HepG2 (cell line): ENCODE data around the gene UBAP1. TPM values are rescaled to one million over a fixed set of nuclear protein-coding genes. Genes with fewer than 3 reads are reported as not detected.

Source experiments
- CREM ChIP-seq, 2 experiments: sonication (generic) in 1 of 2; formaldehyde crosslinking in 1 of 2; IDR thresholded peaks; 2 replicates each; pipeline versions ENCODE4 v1.4.0 to v1.6.1; 2016 to 2020; ENCODE audit warnings: antibody characterized with exemption in 1 of 2, mild to moderate bottlenecking in 1 of 2, missing genetic modification reagents in 1 of 2
- DPF2 ChIP-seq: sonication (generic); formaldehyde crosslinking; IDR thresholded peaks from 2 replicates; pipeline ENCODE4 v1.4.0; 2020; ENCODE audit warnings: mild to moderate bottlenecking, low read depth, missing genetic modification reagents, borderline replicate concordance
- ETV5 ChIP-seq: IDR thresholded peaks from 2 replicates; pipeline ENCODE4 v1.6.1; 2018; ENCODE audit warnings: missing biosample characterization, missing genetic modification reagents, inconsistent platforms, borderline replicate concordance
- FOXA3 ChIP-seq: IDR thresholded peaks from 2 replicates; pipeline ENCODE4 v1.6.1; 2016; ENCODE audit warnings: missing genetic modification reagents, missing compliant biosample characterization
- FOXM1 ChIP-seq: sonication (generic); formaldehyde crosslinking; IDR thresholded peaks from 2 replicates; pipeline ENCODE4 v1.5.0; 2020; ENCODE audit warnings: missing genetic modification reagents
- GPN1 ChIP-seq: sonication (generic); formaldehyde crosslinking; IDR thresholded peaks from 2 replicates; pipeline ENCODE4 v1.5.1; 2020; ENCODE audit warnings: missing genetic modification reagents, borderline replicate concordance
- HNF4A ChIP-seq: sonication (generic); formaldehyde crosslinking; IDR thresholded peaks from 2 replicates; pipeline ENCODE4 v1.4.0; 2020; ENCODE audit warnings: missing genetic modification reagents
- KDM5A ChIP-seq: fragments of 200-600 bp; sonication (generic); IDR thresholded peaks from 2 replicates; pipeline ENCODE4 v1.7.0; 2018; ENCODE audit warnings: antibody characterized with exemption, mild to moderate bottlenecking, low read length, borderline replicate concordance
- MAFK ChIP-seq, 2 experiments: IDR thresholded peaks in 1 of 2; conservative IDR thresholded peaks in 1 of 2; 2 replicates each; pipeline ENCODE4 v1.6.1; 2011; ENCODE audit warnings: improper control_type of control experiment in 2 of 2, low read length in 2 of 2
- MTA1 ChIP-seq: sonication (generic); formaldehyde crosslinking; IDR thresholded peaks from 2 replicates; pipeline ENCODE4 v1.4.0; 2020; ENCODE audit warnings: missing genetic modification reagents, mild to moderate bottlenecking, borderline replicate concordance
- PHF20 ChIP-seq: sonication (generic); formaldehyde crosslinking; IDR thresholded peaks from 2 replicates; pipeline ENCODE4 v1.5.0; 2020; ENCODE audit warnings: mild to moderate bottlenecking, missing genetic modification reagents
- PITX1 ChIP-seq: sonication (generic); formaldehyde crosslinking; IDR thresholded peaks from 2 replicates; pipeline ENCODE4 v1.5.1; 2020; ENCODE audit warnings: mild to moderate bottlenecking, missing genetic modification reagents
- SOX6 ChIP-seq, 2 experiments: fragments of 450-650 bp in 1 of 2; sonication (generic) in 1 of 2; formaldehyde crosslinking in 1 of 2; IDR thresholded peaks; 2 replicates each; pipeline versions ENCODE4 v1.4.0 to v1.6.1; 2017 to 2020; ENCODE audit warnings: antibody characterized with exemption in 1 of 2, mild to moderate bottlenecking in 1 of 2, missing genetic modification reagents in 1 of 2
- TEAD3 ChIP-seq: optimal IDR thresholded peaks from 2 replicates; pipeline ENCODE3; 2016; ENCODE audit warnings: borderline replicate concordance
- XBP1 ChIP-seq: sonication (generic); formaldehyde crosslinking; IDR thresholded peaks from 2 replicates; pipeline ENCODE4 v1.5.0; 2020; ENCODE audit warnings: missing genetic modification reagents
- YEATS2 ChIP-seq: sonication (generic); formaldehyde crosslinking; IDR thresholded peaks from 2 replicates; pipeline ENCODE4 v1.4.0; 2020; ENCODE audit warnings: missing genetic modification reagents, borderline replicate concordance
- ZFAT ChIP-seq: sonication (generic); formaldehyde crosslinking; conservative IDR thresholded peaks from 2 replicates; pipeline ENCODE4 v1.8.1; 2023; ENCODE audit warnings: missing genetic modification reagents, inconsistent platforms
- ZNF501 ChIP-seq: sonication (generic); formaldehyde crosslinking; IDR thresholded peaks from 2 replicates; pipeline ENCODE4 v1.5.1; 2020; ENCODE audit warnings: mild to moderate bottlenecking, moderate library complexity, missing genetic modification reagents
- ZNF644 ChIP-seq: IDR thresholded peaks from 2 replicates; pipeline ENCODE4 v1.6.1; 2016; ENCODE audit warnings: low read depth
- polyA plus RNA-seq, 8 experiments: library from polyadenylated mRNA; depleted of rRNA in 3 of 8; stranded (reverse) in 7 of 8; unstranded in 1 of 8; fragments of >200 nt; fragmentation: Illumina TruSeq in 4 of 8; extraction: Trizol in 4 of 8; gene quantifications; 2 replicates each; pipeline versions ENCODE4 v1.2.1 to v1.2.3, GENCODE V29; 2011 to 2016; ENCODE audit warnings: low read depth in 4 of 8, missing spikeins in 1 of 8, mixed read lengths in 1 of 8; ENCODE audit not compliant: insufficient read depth in 1 of 8
- total RNA-seq, 5 experiments: library from RNA; depleted of rRNA; stranded (reverse); fragments of >200 nt; fragmentation: Illumina TruSeq; extraction: Trizol; gene quantifications; 2 replicates each; pipeline ENCODE4 v1.2.3, GENCODE V29; 2016; ENCODE audit warnings: low read depth in 1 of 5
- TF ChIP-seq, protein P1 (sequence below): fragments of 450-650 bp; IDR thresholded peaks from 2 replicates; pipeline ENCODE4 v1.6.1; 2017; ENCODE audit warnings: mild to moderate bottlenecking
- TF ChIP-seq, protein P2 (sequence below): IDR thresholded peaks from 2 replicates; pipeline ENCODE4 v1.4.0; 2020; ENCODE audit warnings: mild to moderate bottlenecking, missing genetic modification reagents
- TF ChIP-seq, protein P3 (sequence below): sonication (generic); formaldehyde crosslinking; IDR thresholded peaks from 2 replicates; pipeline ENCODE4 v1.8.1; 2023; ENCODE audit warnings: mild to moderate bottlenecking, missing genetic modification reagents

Gene UBAP1
- total and polyA plus RNA-seq, 2 of the 13 experiments (the other 11 are each of a cell fraction or from before 2014, with no cell fraction given), result 19.5 to 40.5 TPM

DNA sequence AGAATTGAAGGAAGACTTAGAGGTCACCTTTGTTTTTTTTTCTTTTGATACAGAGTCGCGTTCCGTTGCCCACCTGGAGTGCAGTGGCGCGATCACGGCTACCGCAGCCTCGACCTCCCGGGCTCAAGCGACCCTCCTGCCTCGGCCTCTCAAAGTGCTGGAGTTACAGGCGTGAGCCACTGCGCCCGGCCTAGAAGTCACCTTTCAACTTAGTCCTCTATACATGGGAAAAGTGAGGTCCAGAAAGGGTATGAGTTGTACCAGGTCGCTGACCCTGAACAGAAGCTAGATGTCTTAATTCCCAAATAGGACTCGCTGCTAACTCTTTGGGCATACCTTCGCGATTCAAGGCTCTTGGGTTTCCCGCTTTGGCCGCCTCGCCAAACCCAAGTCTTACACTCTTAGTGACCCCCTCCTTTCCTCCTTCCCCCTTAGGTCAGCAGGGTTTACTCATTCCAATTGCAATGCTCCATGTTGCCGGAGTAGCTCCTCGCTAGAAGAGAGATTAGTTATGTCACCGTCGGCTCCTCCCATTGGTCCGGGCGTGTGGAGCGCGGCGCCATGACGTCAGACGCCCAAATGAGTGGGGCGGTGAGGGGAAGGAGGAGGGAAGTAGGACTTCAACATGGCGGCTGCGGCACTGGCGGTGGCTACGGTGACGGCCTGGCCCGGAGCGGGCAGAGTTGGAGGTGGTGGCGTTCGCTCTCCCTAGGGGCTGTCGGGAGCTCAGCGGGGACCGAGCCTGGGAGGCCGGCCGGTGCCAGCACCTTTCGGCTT is at the start of gene UBAP1 (continued):
- peak; percentile 40; the same call in 1 of the 2 replicates for TF ChIP-seq ETV5
- 0 out of 2 replicates have a peak, but pooled peaks have one; percentile 20 for TF ChIP-seq DPF2
- 0 out of 2 replicates have a peak, but pooled peaks have one; percentile 62 for TF ChIP-seq ZNF644 (CRISPR knock-in tag)
- TF ChIP-seq PITX1, result peak; percentile 91
- TF ChIP-seq MAFK (conservative IDR thresholded peaks at IDR 0.05 in 1 of 2, IDR thresholded peaks at IDR 0.05 in 1 of 2; ENCODE audit: low read length in 2 of 2), result peak; percentile 45 to 58; a peak in 3 of 4 replicates
- TF ChIP-seq GPN1, result no peak
- TF ChIP-seq TEAD3 (CRISPR knock-in tag), result peak; percentile 45
- peak; percentile 74; the same call in 1 of the 2 replicates for TF ChIP-seq KDM5A
- TF ChIP-seq, protein P1, sequence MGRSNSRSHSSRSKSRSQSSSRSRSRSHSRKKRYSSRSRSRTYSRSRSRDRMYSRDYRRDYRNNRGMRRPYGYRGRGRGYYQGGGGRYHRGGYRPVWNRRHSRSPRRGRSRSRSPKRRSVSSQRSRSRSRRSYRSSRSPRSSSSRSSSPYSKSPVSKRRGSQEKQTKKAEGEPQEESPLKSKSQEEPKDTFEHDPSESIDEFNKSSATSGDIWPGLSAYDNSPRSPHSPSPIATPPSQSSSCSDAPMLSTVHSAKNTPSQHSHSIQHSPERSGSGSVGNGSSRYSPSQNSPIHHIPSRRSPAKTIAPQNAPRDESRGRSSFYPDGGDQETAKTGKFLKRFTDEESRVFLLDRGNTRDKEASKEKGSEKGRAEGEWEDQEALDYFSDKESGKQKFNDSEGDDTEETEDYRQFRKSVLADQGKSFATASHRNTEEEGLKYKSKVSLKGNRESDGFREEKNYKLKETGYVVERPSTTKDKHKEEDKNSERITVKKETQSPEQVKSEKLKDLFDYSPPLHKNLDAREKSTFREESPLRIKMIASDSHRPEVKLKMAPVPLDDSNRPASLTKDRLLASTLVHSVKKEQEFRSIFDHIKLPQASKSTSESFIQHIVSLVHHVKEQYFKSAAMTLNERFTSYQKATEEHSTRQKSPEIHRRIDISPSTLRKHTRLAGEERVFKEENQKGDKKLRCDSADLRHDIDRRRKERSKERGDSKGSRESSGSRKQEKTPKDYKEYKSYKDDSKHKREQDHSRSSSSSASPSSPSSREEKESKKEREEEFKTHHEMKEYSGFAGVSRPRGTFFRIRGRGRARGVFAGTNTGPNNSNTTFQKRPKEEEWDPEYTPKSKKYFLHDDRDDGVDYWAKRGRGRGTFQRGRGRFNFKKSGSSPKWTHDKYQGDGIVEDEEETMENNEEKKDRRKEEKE, result no peak
- TF ChIP-seq SOX6 (IDR thresholded peaks at IDR 0.05), result no peak
- TF ChIP-seq SOX6 (CRISPR knock-in tag; IDR thresholded peaks at IDR 0.05), result peak; percentile 30
- TF ChIP-seq, protein P2, sequence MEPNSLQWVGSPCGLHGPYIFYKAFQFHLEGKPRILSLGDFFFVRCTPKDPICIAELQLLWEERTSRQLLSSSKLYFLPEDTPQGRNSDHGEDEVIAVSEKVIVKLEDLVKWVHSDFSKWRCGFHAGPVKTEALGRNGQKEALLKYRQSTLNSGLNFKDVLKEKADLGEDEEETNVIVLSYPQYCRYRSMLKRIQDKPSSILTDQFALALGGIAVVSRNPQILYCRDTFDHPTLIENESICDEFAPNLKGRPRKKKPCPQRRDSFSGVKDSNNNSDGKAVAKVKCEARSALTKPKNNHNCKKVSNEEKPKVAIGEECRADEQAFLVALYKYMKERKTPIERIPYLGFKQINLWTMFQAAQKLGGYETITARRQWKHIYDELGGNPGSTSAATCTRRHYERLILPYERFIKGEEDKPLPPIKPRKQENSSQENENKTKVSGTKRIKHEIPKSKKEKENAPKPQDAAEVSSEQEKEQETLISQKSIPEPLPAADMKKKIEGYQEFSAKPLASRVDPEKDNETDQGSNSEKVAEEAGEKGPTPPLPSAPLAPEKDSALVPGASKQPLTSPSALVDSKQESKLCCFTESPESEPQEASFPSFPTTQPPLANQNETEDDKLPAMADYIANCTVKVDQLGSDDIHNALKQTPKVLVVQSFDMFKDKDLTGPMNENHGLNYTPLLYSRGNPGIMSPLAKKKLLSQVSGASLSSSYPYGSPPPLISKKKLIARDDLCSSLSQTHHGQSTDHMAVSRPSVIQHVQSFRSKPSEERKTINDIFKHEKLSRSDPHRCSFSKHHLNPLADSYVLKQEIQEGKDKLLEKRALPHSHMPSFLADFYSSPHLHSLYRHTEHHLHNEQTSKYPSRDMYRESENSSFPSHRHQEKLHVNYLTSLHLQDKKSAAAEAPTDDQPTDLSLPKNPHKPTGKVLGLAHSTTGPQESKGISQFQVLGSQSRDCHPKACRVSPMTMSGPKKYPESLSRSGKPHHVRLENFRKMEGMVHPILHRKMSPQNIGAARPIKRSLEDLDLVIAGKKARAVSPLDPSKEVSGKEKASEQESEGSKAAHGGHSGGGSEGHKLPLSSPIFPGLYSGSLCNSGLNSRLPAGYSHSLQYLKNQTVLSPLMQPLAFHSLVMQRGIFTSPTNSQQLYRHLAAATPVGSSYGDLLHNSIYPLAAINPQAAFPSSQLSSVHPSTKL (CRISPR knock-in tag), result peak; percentile 26; the same call in 1 of the 2 replicates
- no peak for TF ChIP-seq ZFAT (CRISPR knock-in tag)
- TF ChIP-seq PHF20 (CRISPR knock-in tag), result peak; percentile 47; the same call in 1 of the 2 replicates
- peak; percentile 66; the same call in 1 of the 2 replicates for TF ChIP-seq FOXA3 (CRISPR knock-in tag)
- no peak for TF ChIP-seq FOXM1 (CRISPR knock-in tag)
- TF ChIP-seq HNF4A (CRISPR knock-in tag), result peak; percentile 32; the same call in 1 of the 2 replicates
- peak; percentile 93 for TF ChIP-seq CREM (IDR thresholded peaks at IDR 0.05)
- TF ChIP-seq CREM (CRISPR knock-in tag; IDR thresholded peaks at IDR 0.05), result no peak; the same call in 1 of the 2 replicates
- no peak for TF ChIP-seq XBP1 (CRISPR knock-in tag)
- TF ChIP-seq ZNF501 (CRISPR knock-in tag), result peak; percentile 94
- TF ChIP-seq, protein P3, sequence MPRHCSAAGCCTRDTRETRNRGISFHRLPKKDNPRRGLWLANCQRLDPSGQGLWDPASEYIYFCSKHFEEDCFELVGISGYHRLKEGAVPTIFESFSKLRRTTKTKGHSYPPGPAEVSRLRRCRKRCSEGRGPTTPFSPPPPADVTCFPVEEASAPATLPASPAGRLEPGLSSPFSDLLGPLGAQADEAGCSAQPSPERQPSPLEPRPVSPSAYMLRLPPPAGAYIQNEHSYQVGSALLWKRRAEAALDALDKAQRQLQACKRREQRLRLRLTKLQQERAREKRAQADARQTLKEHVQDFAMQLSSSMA (CRISPR knock-in tag), result 0 out of 2 replicates have a peak, but pooled peaks have one; percentile 39
- TF ChIP-seq MTA1 (CRISPR knock-in tag), result peak; percentile 66; the same call in 1 of the 2 replicates
- TF ChIP-seq YEATS2, result peak; percentile 69; the same call in 1 of the 2 replicates
